PFSK-1 (cell line): ENCODE measurements around the gene TGDS.

Experiments used
- FOXP2 ChIP-seq: optimal IDR thresholded peaks from 2 replicates; pipeline ENCODE3; 2011; ENCODE audit warnings: borderline replicate concordance, control low read depth, inconsistent platforms; ENCODE audit not compliant: insufficient read depth; ENCODE audit errors: extremely low read length, extremely low read depth
- POLR2AphosphoS5 ChIP-seq: IDR thresholded peaks from 2 replicates; pipeline ENCODE4 v1.6.1; 2012; ENCODE audit warnings: low read depth, mild to moderate bottlenecking, control low read depth, low read length, moderate library complexity
- SIN3A ChIP-seq: IDR thresholded peaks from 2 replicates; pipeline ENCODE4 v1.6.1; 2012; ENCODE audit warnings: mild to moderate bottlenecking, low read length, moderate library complexity, borderline replicate concordance; ENCODE audit not compliant: insufficient read depth
- TAF1 ChIP-seq: IDR thresholded peaks from 2 replicates; pipeline ENCODE4 v1.6.1; 2012; ENCODE audit warnings: low read length, control low read depth, borderline replicate concordance; ENCODE audit not compliant: insufficient read depth
- TF ChIP-seq, protein P1 (sequence below), 2 experiments: IDR thresholded peaks; 2 replicates each; pipeline versions ENCODE4 v1.6.1 to v1.8.0; 2011 to 2012; ENCODE audit warnings: low read depth in 2 of 2, low read length in 2 of 2, control low read depth in 1 of 2, inconsistent platforms in 1 of 2, mild to moderate bottlenecking in 1 of 2, moderate library complexity in 1 of 2; ENCODE audit not compliant: insufficient read depth in 1 of 2

The TGDS gene

DNA sequence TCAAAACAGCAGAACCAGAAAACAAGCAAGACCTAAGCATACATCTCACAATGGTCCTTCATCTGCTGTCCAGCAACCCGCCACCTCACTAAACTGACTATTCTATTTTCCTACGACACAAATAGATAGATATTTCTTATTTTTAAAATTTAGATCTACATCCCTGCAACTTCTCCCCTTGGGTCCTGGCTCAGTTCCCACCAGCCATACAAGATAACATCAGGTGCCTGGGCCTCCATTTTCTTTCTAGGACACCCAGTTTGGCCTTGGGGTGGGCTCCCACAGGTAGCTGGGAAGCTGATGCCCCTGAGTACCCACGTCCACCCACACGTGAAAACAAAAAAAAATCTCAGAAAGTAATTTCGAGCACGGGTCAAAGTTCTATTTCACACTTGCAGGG, 47.6 kb downstream of the TGDS start:
- TF ChIP-seq POLR2AphosphoS5 (no peak), SIN3A (no peak), TAF1 (no peak)
- TF ChIP-seq, protein P1, sequence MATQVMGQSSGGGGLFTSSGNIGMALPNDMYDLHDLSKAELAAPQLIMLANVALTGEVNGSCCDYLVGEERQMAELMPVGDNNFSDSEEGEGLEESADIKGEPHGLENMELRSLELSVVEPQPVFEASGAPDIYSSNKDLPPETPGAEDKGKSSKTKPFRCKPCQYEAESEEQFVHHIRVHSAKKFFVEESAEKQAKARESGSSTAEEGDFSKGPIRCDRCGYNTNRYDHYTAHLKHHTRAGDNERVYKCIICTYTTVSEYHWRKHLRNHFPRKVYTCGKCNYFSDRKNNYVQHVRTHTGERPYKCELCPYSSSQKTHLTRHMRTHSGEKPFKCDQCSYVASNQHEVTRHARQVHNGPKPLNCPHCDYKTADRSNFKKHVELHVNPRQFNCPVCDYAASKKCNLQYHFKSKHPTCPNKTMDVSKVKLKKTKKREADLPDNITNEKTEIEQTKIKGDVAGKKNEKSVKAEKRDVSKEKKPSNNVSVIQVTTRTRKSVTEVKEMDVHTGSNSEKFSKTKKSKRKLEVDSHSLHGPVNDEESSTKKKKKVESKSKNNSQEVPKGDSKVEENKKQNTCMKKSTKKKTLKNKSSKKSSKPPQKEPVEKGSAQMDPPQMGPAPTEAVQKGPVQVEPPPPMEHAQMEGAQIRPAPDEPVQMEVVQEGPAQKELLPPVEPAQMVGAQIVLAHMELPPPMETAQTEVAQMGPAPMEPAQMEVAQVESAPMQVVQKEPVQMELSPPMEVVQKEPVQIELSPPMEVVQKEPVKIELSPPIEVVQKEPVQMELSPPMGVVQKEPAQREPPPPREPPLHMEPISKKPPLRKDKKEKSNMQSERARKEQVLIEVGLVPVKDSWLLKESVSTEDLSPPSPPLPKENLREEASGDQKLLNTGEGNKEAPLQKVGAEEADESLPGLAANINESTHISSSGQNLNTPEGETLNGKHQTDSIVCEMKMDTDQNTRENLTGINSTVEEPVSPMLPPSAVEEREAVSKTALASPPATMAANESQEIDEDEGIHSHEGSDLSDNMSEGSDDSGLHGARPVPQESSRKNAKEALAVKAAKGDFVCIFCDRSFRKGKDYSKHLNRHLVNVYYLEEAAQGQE (IDR thresholded peaks at IDR 0.05; ENCODE audit: insufficient read depth in 1 of 2, low read depth in 2 of 2, low read length in 2 of 2): no peak

- TF ChIP-seq FOXP2 (no peak), TAF1 (no peak), SIN3A (no peak), POLR2AphosphoS5 (no peak)
- TF ChIP-seq, protein P1 (IDR thresholded peaks at IDR 0.05; ENCODE audit: insufficient read depth in 1 of 2, low read depth in 2 of 2, low read length in 2 of 2): no peak
These were observed 49.7 kb downstream of the TGDS start for GRCh38 chr13:94546061-94546839.

- TF ChIP-seq FOXP2 (no peak), SIN3A (no peak), POLR2AphosphoS5 (no peak), TAF1 (no peak)
- TF ChIP-seq, protein P1 (IDR thresholded peaks at IDR 0.05; ENCODE audit: insufficient read depth in 1 of 2, low read depth in 2 of 2, low read length in 2 of 2): no peak
These were observed 51.0 kb downstream of the TGDS start for GRCh38 chr13:94544922-94545321.

DNA sequence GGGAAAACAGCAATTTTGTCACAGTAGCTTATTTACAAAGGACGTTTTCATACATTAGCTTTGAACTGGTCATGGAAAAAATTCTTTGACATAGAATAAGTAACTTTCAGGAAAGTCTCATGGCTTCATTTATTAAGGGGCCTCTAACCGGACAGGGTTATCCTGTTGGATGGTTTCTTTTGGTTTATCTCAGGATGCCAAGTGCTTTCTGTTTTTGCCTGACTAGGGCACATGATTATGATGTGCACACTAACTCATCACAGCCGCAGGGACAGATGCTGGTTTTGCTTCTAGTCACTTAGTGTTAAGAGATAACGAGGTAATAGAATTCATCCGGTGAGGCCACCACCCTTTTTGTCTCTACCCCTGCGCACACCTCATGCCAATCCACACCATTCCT, 53.0 kb downstream of the TGDS start:
- TF ChIP-seq, protein P1 (IDR thresholded peaks at IDR 0.05; ENCODE audit: insufficient read depth in 1 of 2, low read depth in 2 of 2, low read length in 2 of 2): no peak
- no peak for TF ChIP-seq TAF1
